T-cell (primary cell): Measurements from ENCODE around the gene GYG1. TPM values are rescaled to one million over a fixed set of nuclear protein-coding genes. Genes with fewer than 3 reads are reported as not detected.

Experiments
- ATAC-seq, 4 experiments: fragments of 200-7000 bp in 3 of 4; fragments of 150-1000 bp in 1 of 4; cut with Tn5 transposase; replicated peaks in 1 of 4; 1 replicate in 3 of 4; 2 replicates in 1 of 4; pipeline ENCODE4 v1.10.0; 2021; ENCODE audit warnings: moderate library complexity in 3 of 4, mild to moderate bottlenecking in 2 of 4, moderate number of reproducible peaks in 1 of 4
- CTCF ChIA-PET, 2 donors: fragments of 300-600 bp; sonication (Branson Sonifier 250); formaldehyde crosslinking; loops; one replicate each; lab custom pipeline; 2022; ENCODE audit warnings: antibody characterized with exemption in 2 of 2; lab: Charles Lee
- POLR2A ChIA-PET, 2 donors: fragments of 300-600 bp; sonication (Branson Sonifier 250); formaldehyde crosslinking; loops; one replicate each; lab custom pipeline; 2022; ENCODE audit warnings: antibody characterized with exemption in 2 of 2; lab: Charles Lee
- DNase-seq, 35 experiments: peaks; one replicate each; pipeline versions ENCODE4 v3.0.0 to v3.0.0-alpha.2; 2013 to 2023
- H3K27ac ChIP-seq: one replicate; pipeline ENCODE4 v1.5.1; 2013; ENCODE audit warnings: low read length
- H3K27me3 ChIP-seq, 2 experiments: replicated peaks in 1 of 2; 1 replicate in 1 of 2; 2 replicates in 1 of 2; pipeline versions ENCODE4 v1.6.1 to v1.7.0; 2013; ENCODE audit warnings: low read length in 1 of 2, mixed read lengths in 1 of 2; ENCODE audit not compliant: control insufficient read depth in 2 of 2, insufficient read depth in 2 of 2; ENCODE audit errors: extremely low read depth in 1 of 2
- H3K36me3 ChIP-seq, 2 donors: 1 replicate in 1 of 2; 2 replicates in 1 of 2; pipeline versions ENCODE4 v1.6.1 to v1.7.0; 2013; ENCODE audit warnings: low read length in 1 of 2; ENCODE audit not compliant: control insufficient read depth in 2 of 2, insufficient read depth in 1 of 2; ENCODE audit errors: extremely low read depth in 1 of 2
- H3K4me1 ChIP-seq, 2 experiments: 1 replicate in 1 of 2; 2 replicates in 1 of 2; pipeline versions ENCODE4 v1.6.1 to v1.7.0; 2013; ENCODE audit warnings: low read length in 2 of 2, mixed read lengths in 1 of 2; ENCODE audit not compliant: insufficient read depth in 2 of 2, control insufficient read depth in 1 of 2; ENCODE audit errors: extremely low read depth in 1 of 2
- H3K4me3 ChIP-seq, 2 donors: 1 replicate in 1 of 2; 2 replicates in 1 of 2; pipeline versions ENCODE4 v1.5.1 to v1.7.0; 2013; ENCODE audit warnings: mild to moderate bottlenecking in 2 of 2, low read length in 1 of 2, moderate library complexity in 1 of 2; ENCODE audit not compliant: control insufficient read depth in 1 of 2; ENCODE audit errors: extremely low read depth in 1 of 2
- H3K9me3 ChIP-seq: 2 replicates; pipeline ENCODE4 v1.7.0; 2013
- H3K27ac Mint-ChIP-seq, 2 donors: one replicate each; pipeline ENCODE4 v1.8.0; 2020 to 2021; ENCODE audit warnings: mild to moderate bottlenecking in 2 of 2, mixed read lengths in 2 of 2
- H3K27me3 Mint-ChIP-seq, 2 donors: one replicate each; pipeline ENCODE4 v1.8.0; 2021 to 2022; ENCODE audit warnings: mixed read lengths in 2 of 2
- H3K36me3 Mint-ChIP-seq: one replicate; pipeline ENCODE4 v1.8.0; 2021; ENCODE audit warnings: mixed read lengths
- H3K4me1 Mint-ChIP-seq, 3 donors: one replicate each; pipeline ENCODE4 v1.8.0; 2020 to 2022; ENCODE audit warnings: mixed read lengths in 3 of 3, mild to moderate bottlenecking in 1 of 3
- H3K4me3 Mint-ChIP-seq, 3 donors: one replicate each; pipeline ENCODE4 v1.8.0; 2020 to 2022; ENCODE audit warnings: mild to moderate bottlenecking in 3 of 3, mixed read lengths in 3 of 3, moderate library complexity in 3 of 3
- H3K9me3 Mint-ChIP-seq, 3 donors: one replicate each; pipeline ENCODE4 v1.8.0; 2020 to 2022; ENCODE audit warnings: mixed read lengths in 3 of 3
- WGBS: methylation state at CpG from one replicate; pipeline ENCODE4 v1.1.5; 2013; ENCODE audit warnings: missing lambda C conversion rate; ENCODE audit not compliant: insufficient coverage; 5-methylcytosine and 5-hydroxymethylcytosine counted together
- total RNA-seq, 35 experiments: library from RNA in 6 of 35; stranded (reverse) in 6 of 35; fragments of 120-200 nt in 1 of 35; gene quantifications; one replicate each; pipeline versions ENCODE4 v1.2.1 to v1.2.4 and lab custom pipeline; 2013 to 2026

The GYG1 gene
- total RNA-seq, 5 donors from 2014 or later (not counting 1 experiment from before 2014, with no cell fraction given): 16.3 to 30.4 (median 25.7) TPM

DNA sequence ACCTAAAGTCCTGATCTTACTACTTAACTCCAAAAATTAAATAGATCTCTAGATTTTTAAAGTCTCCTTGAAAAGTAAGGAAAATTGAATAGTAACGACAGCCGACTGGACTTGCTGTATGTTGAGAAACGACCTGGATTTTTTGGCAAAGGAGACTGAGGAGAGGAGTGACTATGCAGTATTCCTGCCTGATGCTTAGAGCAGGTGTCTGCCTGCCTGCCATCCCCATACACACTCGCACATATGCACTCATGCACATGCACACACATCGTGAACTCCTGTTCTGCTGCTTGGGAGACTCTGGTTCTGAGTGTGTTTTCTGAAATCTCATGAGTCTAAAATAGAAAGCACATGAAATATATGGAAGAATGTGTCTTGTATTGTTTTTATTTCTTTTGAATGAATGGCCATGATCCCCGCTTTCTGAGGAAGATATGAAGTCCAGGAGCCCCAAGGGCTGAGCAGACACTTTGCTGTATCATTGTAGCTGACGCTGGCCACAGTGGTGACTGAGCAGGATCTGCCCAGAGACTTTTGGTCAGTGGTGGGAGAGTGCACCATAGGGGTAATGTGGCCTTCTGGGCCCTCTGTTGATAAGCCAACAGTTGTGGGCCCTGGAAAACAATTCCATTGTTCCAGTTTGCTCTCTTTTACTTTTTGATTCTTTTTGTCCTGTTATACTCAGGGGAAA lies 16.4 kb downstream of the GYG1 start:
- H3K4me1 ChIP-seq: peaks cover 0 to 30% of the 10 kb centered on the region in 2 experiments
- Mint-ChIP-seq H3K27ac (peak overlapping the region in 1 of 2 donors; percentile 56), H3K4me1 (peaks cover 0 to 41% (median 33%) of the 10 kb centered on the region in 3 donors), H3K9me3 (no peaks in the 10 kb centered on the region), H3K27me3 (no peaks in the 10 kb centered on the region), H3K4me3 (no peak overlapping the region), H3K36me3 (peaks cover 50% of the 10 kb centered on the region)
- no peaks in the 10 kb centered on the region for H3K27me3 ChIP-seq
- ChIA-PET POLR2A (no interaction called here), CTCF (interaction anchor here (0.6 to 0.8 kb wide), 2 partner anchors 14 to 17 kb away, joined by 3 read pairs; no protein-coding TSS in a partner anchor)
- whole genome bisulfite sequencing: 100% methylated on average over 3 of the region's 7 CpGs
- no peak overlapping the region for H3K27ac ChIP-seq
- no peaks in the 10 kb centered on the region for H3K9me3 ChIP-seq
- no peak overlapping the region for H3K4me3 ChIP-seq
- DNase-seq (no peak), ATAC-seq (no peak)
- peaks cover 3 to 37% of the 10 kb centered on the region in 2 donors for H3K36me3 ChIP-seq

DNA sequence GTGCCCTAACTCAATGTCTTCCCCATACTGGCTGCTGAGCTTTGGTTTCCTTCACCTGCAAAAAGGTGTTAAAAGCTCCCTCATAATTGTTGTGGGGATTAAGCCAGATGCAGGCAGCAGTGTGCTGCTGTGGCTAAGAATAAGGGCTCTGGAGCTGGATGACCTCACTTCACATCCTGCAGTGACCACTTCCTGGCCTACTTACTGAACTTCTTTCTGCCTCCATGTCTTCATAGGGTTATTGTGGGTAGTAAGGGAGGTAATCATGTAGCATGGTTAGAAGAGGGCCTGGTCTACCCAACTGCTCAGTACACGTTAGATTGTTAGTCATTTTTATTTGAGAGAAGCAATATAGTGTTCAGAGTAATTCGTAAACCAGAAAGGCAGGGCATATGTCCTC lies 18.4 kb downstream of the GYG1 start:
- H3K4me1 Mint-ChIP-seq: peaks cover 6 to 33% (median 26%) of the 10 kb centered on the region in 3 donors
- no CpG with 5 or more reads among the region's 2 CpGs for WGBS
- H3K4me1 ChIP-seq: peaks cover 0 to 24% of the 10 kb centered on the region in 2 experiments

GRCh38 chr3:149010504-149010951 lies 19.2 kb downstream of the GYG1 start:
- ChIA-PET POLR2A (no interaction called here), CTCF (no interaction called here)
- no peaks in the 10 kb centered on the region for H3K9me3 ChIP-seq
- peaks cover 0 to 24% of the 10 kb centered on the region in 2 experiments for H3K4me1 ChIP-seq
- H3K27me3 ChIP-seq: no peaks in the 10 kb centered on the region
- no peak overlapping the region for H3K4me3 Mint-ChIP-seq
- peak overlapping the region; percentile 55 to 65 for H3K27ac Mint-ChIP-seq
- H3K4me1 Mint-ChIP-seq: peaks cover 6 to 39% (median 31%) of the 10 kb centered on the region in 3 donors
- ATAC-seq: no peak
- no peaks in the 10 kb centered on the region for H3K27me3 Mint-ChIP-seq
- no peak for DNase-seq
- peaks cover 3 to 39% of the 10 kb centered on the region in 2 donors for H3K36me3 ChIP-seq
- H3K9me3 Mint-ChIP-seq: no peaks in the 10 kb centered on the region
- H3K36me3 Mint-ChIP-seq: peaks cover 63% of the 10 kb centered on the region
- H3K27ac ChIP-seq: peak overlapping the region; percentile 42
- 95% methylated on average over 3 of the region's 6 CpGs for WGBS
- H3K4me3 ChIP-seq: no peak overlapping the region

More for the DNA sequence above, 18.4 kb downstream of the GYG1 start:
- H3K27ac ChIP-seq: peak overlapping the region; percentile 42
- no peaks in the 10 kb centered on the region for H3K9me3 ChIP-seq
- peak overlapping the region in 1 of 3 donors; percentile 6 for H3K4me3 Mint-ChIP-seq
- ATAC-seq (peak; percentile 61 to 92 (median 87)), DNase-seq (peak in 30 of 35 experiments; percentile 10 to 77 (median 34))
- H3K36me3 Mint-ChIP-seq: peaks cover 57% of the 10 kb centered on the region
- H3K36me3 ChIP-seq: peaks cover 3 to 39% of the 10 kb centered on the region in 2 donors
- ChIA-PET POLR2A (interaction anchor here (0.6 to 1.1 kb wide), 5 partner anchors 9 to 1436 kb away, joined by 3 to 8 read pairs (median 5); partner anchors contain the start of gene GYG1 (in 1 of the 2)), CTCF (interaction anchor here (0.6 to 1.2 kb wide), 5 partner anchors 11 to 40 kb away, joined by 3 to 7 read pairs (median 3); partner anchors contain the start of gene GYG1 (in 1 of the 2))
- no peak overlapping the region for H3K4me3 ChIP-seq
- no peaks in the 10 kb centered on the region for H3K27me3 ChIP-seq
- H3K27me3 Mint-ChIP-seq: no peaks in the 10 kb centered on the region
- H3K27ac Mint-ChIP-seq: peak overlapping the region; percentile 65 to 84
- H3K9me3 Mint-ChIP-seq: no peaks in the 10 kb centered on the region

GRCh38 chr3:149010966-149011365 lies 19.6 kb downstream of the GYG1 start:
- Mint-ChIP-seq H3K4me3 (no peak overlapping the region), H3K9me3 (no peaks in the 10 kb centered on the region), H3K27me3 (no peaks in the 10 kb centered on the region), H3K36me3 (peaks cover 62% of the 10 kb centered on the region), H3K4me1 (peaks cover 6 to 42% (median 32%) of the 10 kb centered on the region in 3 donors), H3K27ac (peak overlapping the region; percentile 50 to 55)
- Histone ChIP-seq H3K27me3 (no peaks in the 10 kb centered on the region), H3K36me3 (peaks cover 3 to 41% of the 10 kb centered on the region in 2 donors), H3K27ac (peak overlapping the region; percentile 42), H3K9me3 (no peaks in the 10 kb centered on the region), H3K4me1 (peaks cover 0 to 24% of the 10 kb centered on the region in 2 experiments), H3K4me3 (no peak overlapping the region)
- ATAC-seq: no peak
- WGBS: no CpG with 5 or more reads among the region's 2 CpGs
- CTCF ChIA-PET: no interaction called here
- no peak for DNase-seq
- POLR2A ChIA-PET: no interaction called here

- ATAC-seq (no peak), DNase-seq (no peak)
- H3K9me3 ChIP-seq: no peaks in the 10 kb centered on the region
- WGBS: 96% methylated on average over 3 of the region's 5 CpGs
- ChIA-PET POLR2A (interaction anchor here in 1 of 2 donors (0.7 kb wide), 1 partner anchor 16 kb away, joined by 3 read pairs; no protein-coding TSS in a partner anchor), CTCF (no interaction called here)
- Mint-ChIP-seq H3K27ac (peak overlapping the region in 1 of 2 donors; percentile 28), H3K36me3 (peaks cover 67% of the 10 kb centered on the region), H3K4me3 (no peak overlapping the region), H3K9me3 (no peaks in the 10 kb centered on the region), H3K4me1 (peaks cover 6 to 46% (median 37%) of the 10 kb centered on the region in 3 donors), H3K27me3 (no peaks in the 10 kb centered on the region)
- H3K4me1 ChIP-seq: peaks cover 0 to 24% of the 10 kb centered on the region in 2 experiments
- no peak overlapping the region for H3K27ac ChIP-seq
- H3K36me3 ChIP-seq: peaks cover 3 to 41% of the 10 kb centered on the region in 2 donors
- H3K4me3 ChIP-seq: no peak overlapping the region
- H3K27me3 ChIP-seq: no peaks in the 10 kb centered on the region
Measured at GRCh38 chr3:149011676-149012075, 20.3 kb downstream of the GYG1 start.

DNA sequence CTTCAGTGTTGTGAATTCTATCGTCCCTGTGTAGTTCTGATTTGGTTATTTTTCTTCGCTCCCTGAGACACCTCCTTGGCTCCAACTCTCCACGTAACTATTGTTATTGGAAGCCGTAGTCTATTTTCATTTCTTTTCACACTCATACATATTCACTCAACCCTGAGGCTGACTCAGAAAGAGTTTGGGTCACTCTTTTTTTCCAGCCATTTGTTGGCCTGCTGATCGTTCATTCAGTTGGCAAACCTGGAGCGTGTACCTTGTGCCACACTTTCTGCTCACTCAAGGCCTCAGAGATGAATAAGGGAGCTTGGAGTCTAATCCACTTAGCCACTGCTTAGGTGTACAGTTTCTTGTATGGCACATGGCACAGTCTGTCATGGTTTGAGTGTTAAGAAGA lies 22.4 kb downstream of the GYG1 start:
- Mint-ChIP-seq H3K4me1 (peaks cover 6 to 48% (median 33%) of the 10 kb centered on the region in 3 donors), H3K27ac (no peak overlapping the region), H3K4me3 (no peak overlapping the region), H3K9me3 (no peaks in the 10 kb centered on the region), H3K36me3 (peaks cover 57% of the 10 kb centered on the region), H3K27me3 (no peaks in the 10 kb centered on the region)
- ATAC-seq: no peak
- peaks cover 0 to 22% of the 10 kb centered on the region in 2 experiments for H3K4me1 ChIP-seq
- no peaks in the 10 kb centered on the region for H3K27me3 ChIP-seq
- H3K27ac ChIP-seq: no peak overlapping the region
- no peak overlapping the region for H3K4me3 ChIP-seq
- 100% methylated on average over 4 of the region's 6 CpGs for WGBS
- no peak for DNase-seq
- POLR2A ChIA-PET: no interaction called here
- H3K9me3 ChIP-seq: no peaks in the 10 kb centered on the region
- CTCF ChIA-PET: no interaction called here
- H3K36me3 ChIP-seq: peaks cover 3 to 42% of the 10 kb centered on the region in 2 donors
